Measurements from ENCODE around the gene GPR151. TPM values are rescaled to one million over a fixed set of nuclear protein-coding genes. Genes with fewer than 3 reads are reported as not detected.
"Not testable (repeated sequence)": the region's sequence is repeated elsewhere in the genome, so short reads cannot be mapped to it uniquely, and the experiment has no call there.

GPR151 gene
- total RNA-seq, result under 0.01 TPM
- 0.07 TPM for polyA plus RNA-seq
- long read RNA-seq, donor 1, result 0 reads
- long read RNA-seq, donor 2, result 0 reads
- long read RNA-seq, donor 3, result 0 reads
- long read RNA-seq, donor 4, result 0 reads
- long read RNA-seq, donor 5, result 0 reads
- long read RNA-seq, donor 6, result 0 reads
- long read RNA-seq, donor 7, partial matches to known transcripts, result 0 of 1 reads
- long read RNA-seq, donor 7, other reads (novel, unspliced or antisense), result 0 of 1 reads
- long read RNA-seq, donor 8, partial matches to known transcripts, result 0 of 1 reads
- long read RNA-seq, donor 8, other reads (novel, unspliced or antisense), result 0 of 1 reads
- long read RNA-seq, donor 9, result 0 reads
- long read RNA-seq, donor 10, result 0 reads

DNA sequence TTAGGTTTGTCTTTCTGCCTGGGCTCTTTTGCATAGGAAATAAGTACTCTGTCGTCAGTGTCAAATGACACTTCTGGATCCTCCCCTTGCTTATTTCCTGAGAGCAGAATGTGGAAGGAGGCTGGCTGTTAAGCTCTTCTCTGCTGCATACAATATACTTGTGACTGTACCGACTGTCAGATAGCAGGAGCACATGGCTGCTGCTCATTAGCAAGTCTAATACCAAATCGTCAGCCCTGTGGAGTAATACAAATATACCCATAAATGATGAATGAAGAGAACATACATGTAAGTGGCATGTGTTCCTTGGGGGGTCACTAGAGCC, at the start of gene GPR151:
Gene GPR151, minus strand, starts transcription at position 40 of the 325 bp plus-strand sequence. CDS start 77 bp downstream, outside the sequence.
- Histone ChIP-seq H3K27me3 (ENCODE audit: control insufficient read depth in 2 of 2, insufficient read depth in 1 of 2, low read length in 1 of 2) (no peaks in the 10 kb centered on the region), H3K27ac (ENCODE audit: low read depth in 1 of 2, low read length in 1 of 2) (no peak within 1 kb of the TSS), H3K4me1 (ENCODE audit: control insufficient read depth in 2 of 2, insufficient read depth in 2 of 2, low read length in 2 of 2) (no peaks in the 10 kb centered on the region), H3K36me3 (ENCODE audit: control insufficient read depth in 2 of 2, insufficient read depth in 2 of 2, low read length in 1 of 2) (peaks cover 0 to 13% of the 10 kb centered on the region in 2 donors), H3K9me3 (ENCODE audit: control insufficient read depth in 2 of 2, insufficient read depth in 1 of 2, low read length in 1 of 2) (no peaks in the 10 kb centered on the region), H3K4me3 (ENCODE audit: low read length in 2 of 2) (no peak within 1 kb of the TSS)
- WGBS, result 62% methylated on average over 3 of the region's 3 CpGs
- no peak for DNase-seq (ENCODE audit: low read depth in 6 of 9, low spot score in 9 of 9)

DNA sequence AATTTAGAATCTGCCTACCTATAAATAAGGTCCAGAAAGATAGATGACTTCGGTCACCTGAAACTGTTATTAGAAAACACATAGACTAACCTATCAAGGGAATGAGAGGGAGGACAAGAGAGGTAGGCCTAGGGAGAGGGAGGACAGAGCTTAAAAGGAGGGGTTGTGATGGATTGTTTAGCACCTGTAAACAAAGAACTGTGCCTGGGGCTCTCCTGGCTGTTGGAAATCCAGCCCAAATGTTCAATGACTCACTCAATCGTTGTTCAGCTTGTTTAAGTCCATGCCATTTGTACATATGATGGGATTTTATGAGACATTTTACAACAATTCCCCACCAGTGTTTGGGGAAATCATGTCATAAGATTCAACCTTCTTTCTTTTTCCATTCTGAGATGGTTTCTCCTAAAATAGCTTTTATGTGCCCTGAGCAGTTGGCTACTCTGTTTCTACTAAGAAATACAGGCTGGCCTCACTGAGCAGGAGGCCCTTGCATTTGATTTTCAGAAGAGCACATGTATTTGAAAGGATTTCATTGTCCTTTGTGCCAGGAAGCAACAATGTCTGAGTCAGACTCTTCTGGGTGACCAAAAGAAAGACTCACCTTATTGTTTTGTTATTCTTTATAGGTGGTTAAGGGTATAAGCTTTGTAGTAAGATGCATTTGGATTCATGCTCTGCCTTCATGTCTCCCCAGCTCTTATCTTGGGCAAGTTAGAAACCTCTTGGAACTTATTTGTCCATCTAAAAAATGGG, 48.2 kb upstream of the GPR151 start:
- no peak for DNase-seq (ENCODE audit: low read depth in 6 of 9, low spot score in 9 of 9)
- Histone ChIP-seq H3K36me3 (ENCODE audit: control insufficient read depth in 2 of 2, insufficient read depth in 2 of 2, low read length in 1 of 2) (no peaks in the 10 kb centered on the region), H3K27ac (ENCODE audit: low read depth in 1 of 2, low read length in 1 of 2) (no peak overlapping the region), H3K9me3 (ENCODE audit: control insufficient read depth in 2 of 2, insufficient read depth in 1 of 2, low read length in 1 of 2) (no peaks in the 10 kb centered on the region), H3K4me3 (ENCODE audit: low read length in 2 of 2) (no peak overlapping the region), H3K27me3 (ENCODE audit: control insufficient read depth in 2 of 2, insufficient read depth in 1 of 2, low read length in 1 of 2) (no peaks in the 10 kb centered on the region), H3K4me1 (ENCODE audit: control insufficient read depth in 2 of 2, insufficient read depth in 2 of 2, low read length in 2 of 2) (no peaks in the 10 kb centered on the region)
- WGBS, result 87% methylated on average over 2 of the region's 2 CpGs

DNA sequence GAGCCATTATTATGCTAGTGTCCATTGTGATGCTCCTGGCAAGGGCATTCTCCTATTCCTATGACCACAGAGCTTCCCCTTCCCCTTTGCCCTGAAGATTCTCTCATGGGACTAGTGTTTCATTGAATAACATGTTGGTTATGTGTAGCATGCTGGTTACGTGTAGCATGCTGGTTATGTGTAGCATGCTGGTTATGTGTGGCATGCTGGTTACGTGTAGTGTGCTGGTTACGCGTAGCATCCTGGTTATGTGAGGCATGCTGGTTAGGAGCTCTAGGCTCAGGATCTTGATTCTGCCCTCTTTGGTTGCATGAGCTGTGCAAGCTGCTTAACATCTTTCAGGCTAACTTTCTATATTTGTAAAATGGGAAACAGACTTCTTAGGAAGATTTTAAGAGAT, 46.5 kb upstream of the GPR151 start:
- Histone ChIP-seq H3K27me3 (ENCODE audit: control insufficient read depth in 2 of 2, insufficient read depth in 1 of 2, low read length in 1 of 2) (no peaks in the 10 kb centered on the region), H3K36me3 (ENCODE audit: control insufficient read depth in 2 of 2, insufficient read depth in 2 of 2, low read length in 1 of 2) (no peaks in the 10 kb centered on the region), H3K4me1 (ENCODE audit: control insufficient read depth in 2 of 2, insufficient read depth in 2 of 2, low read length in 2 of 2) (no peaks in the 10 kb centered on the region), H3K4me3 (ENCODE audit: low read length in 2 of 2) (no peak overlapping the region), H3K27ac (ENCODE audit: low read depth in 1 of 2, low read length in 1 of 2) (no peak overlapping the region), H3K9me3 (ENCODE audit: control insufficient read depth in 2 of 2, insufficient read depth in 1 of 2, low read length in 1 of 2) (no peaks in the 10 kb centered on the region)
- DNase-seq (ENCODE audit: low read depth in 6 of 9, low spot score in 9 of 9), result no peak
- 97% methylated on average over 4 of the region's 4 CpGs for WGBS

- no peak for DNase-seq (ENCODE audit: low read depth in 6 of 9, low spot score in 9 of 9)
- WGBS, result 95% methylated on average over 5 of the region's 5 CpGs
- Histone ChIP-seq H3K4me3 (ENCODE audit: low read length in 2 of 2) (no peak overlapping the region), H3K9me3 (ENCODE audit: control insufficient read depth in 2 of 2, insufficient read depth in 1 of 2, low read length in 1 of 2) (no peaks in the 10 kb centered on the region), H3K27ac (ENCODE audit: low read depth in 1 of 2, low read length in 1 of 2) (no peak overlapping the region), H3K36me3 (ENCODE audit: control insufficient read depth in 2 of 2, insufficient read depth in 2 of 2, low read length in 1 of 2) (no peaks in the 10 kb centered on the region), H3K27me3 (ENCODE audit: control insufficient read depth in 2 of 2, insufficient read depth in 1 of 2, low read length in 1 of 2) (no peaks in the 10 kb centered on the region), H3K4me1 (ENCODE audit: control insufficient read depth in 2 of 2, insufficient read depth in 2 of 2, low read length in 2 of 2) (no peaks in the 10 kb centered on the region)
Observed at GRCh38 chr5:146561711-146562110, 45.7 kb upstream of the GPR151 start.

DNA sequence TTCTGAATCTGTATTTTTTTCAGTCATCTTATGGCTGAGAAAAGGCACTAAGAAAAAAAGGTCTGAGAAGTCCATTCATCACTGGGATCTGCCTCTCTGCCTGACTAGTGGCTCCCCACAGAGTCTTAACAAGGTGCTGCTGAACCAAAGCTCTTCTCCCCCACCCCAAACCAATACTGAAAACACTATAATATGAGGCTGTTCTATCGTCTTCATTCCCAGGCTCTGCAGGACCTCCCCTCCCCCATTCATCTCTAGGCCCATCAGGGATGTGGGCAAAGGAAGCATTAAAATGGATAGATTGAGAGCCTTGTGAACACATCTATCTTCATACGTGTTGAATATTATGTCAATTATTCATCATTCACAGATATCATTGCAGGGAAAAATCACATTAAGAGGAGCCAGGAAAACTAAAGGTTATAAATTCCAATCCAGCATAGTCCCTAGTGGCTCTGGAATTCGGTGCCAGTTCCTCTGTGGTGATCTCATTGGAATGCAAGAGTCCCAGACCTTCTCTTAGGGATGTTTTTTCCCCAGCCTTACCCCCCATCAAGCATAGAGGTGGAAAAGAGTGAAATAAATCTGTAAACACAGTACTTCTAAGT, 44.3 kb upstream of the GPR151 start:
- 88% methylated on average over 3 of the region's 3 CpGs for WGBS
- H3K27ac ChIP-seq (ENCODE audit: low read depth in 1 of 2, low read length in 1 of 2), result no peak overlapping the region
- no peaks in the 10 kb centered on the region for H3K36me3 ChIP-seq (ENCODE audit: control insufficient read depth in 2 of 2, insufficient read depth in 2 of 2, low read length in 1 of 2)
- no peak for DNase-seq (ENCODE audit: low read depth in 6 of 9, low spot score in 9 of 9)
- no peaks in the 10 kb centered on the region for H3K4me1 ChIP-seq (ENCODE audit: control insufficient read depth in 2 of 2, insufficient read depth in 2 of 2, low read length in 2 of 2)
- no peaks in the 10 kb centered on the region for H3K9me3 ChIP-seq (ENCODE audit: control insufficient read depth in 2 of 2, insufficient read depth in 1 of 2, low read length in 1 of 2)
- H3K27me3 ChIP-seq (ENCODE audit: control insufficient read depth in 2 of 2, insufficient read depth in 1 of 2, low read length in 1 of 2), result no peaks in the 10 kb centered on the region
- H3K4me3 ChIP-seq (ENCODE audit: low read length in 2 of 2), result no peak overlapping the region

DNA sequence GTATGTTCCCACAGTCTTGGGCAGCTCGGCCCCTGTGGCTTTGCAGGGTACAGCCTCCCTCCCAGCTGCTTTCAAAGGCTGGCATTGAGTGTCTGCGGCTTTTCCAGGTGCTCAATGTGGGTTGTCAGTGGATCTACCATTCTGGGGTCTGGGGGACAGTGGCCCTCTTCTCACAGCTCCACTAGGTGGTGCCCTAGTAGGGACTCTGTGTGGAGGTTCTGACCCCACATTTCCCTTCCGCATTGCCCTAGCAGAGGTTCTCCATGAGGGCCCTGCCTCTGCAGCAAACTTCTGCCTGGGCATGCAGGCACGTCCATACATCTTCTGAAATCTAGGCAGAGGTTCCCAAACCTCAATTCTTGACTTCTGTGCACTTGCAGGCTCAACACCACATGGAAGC, 40.9 kb upstream of the GPR151 start:
- not testable (repeated sequence) for H3K36me3 ChIP-seq (ENCODE audit: control insufficient read depth in 2 of 2, insufficient read depth in 2 of 2, low read length in 1 of 2); H3K9me3 ChIP-seq (ENCODE audit: control insufficient read depth in 2 of 2, insufficient read depth in 1 of 2, low read length in 1 of 2); H3K4me1 ChIP-seq (ENCODE audit: control insufficient read depth in 2 of 2, insufficient read depth in 2 of 2, low read length in 2 of 2); H3K4me3 ChIP-seq (ENCODE audit: low read length in 2 of 2); DNase-seq (ENCODE audit: low read depth in 6 of 9, low spot score in 9 of 9); H3K27me3 ChIP-seq (ENCODE audit: control insufficient read depth in 2 of 2, insufficient read depth in 1 of 2, low read length in 1 of 2); H3K27ac ChIP-seq (ENCODE audit: low read depth in 1 of 2, low read length in 1 of 2)
- 91% methylated on average over 4 of the region's 4 CpGs for WGBS

DNA sequence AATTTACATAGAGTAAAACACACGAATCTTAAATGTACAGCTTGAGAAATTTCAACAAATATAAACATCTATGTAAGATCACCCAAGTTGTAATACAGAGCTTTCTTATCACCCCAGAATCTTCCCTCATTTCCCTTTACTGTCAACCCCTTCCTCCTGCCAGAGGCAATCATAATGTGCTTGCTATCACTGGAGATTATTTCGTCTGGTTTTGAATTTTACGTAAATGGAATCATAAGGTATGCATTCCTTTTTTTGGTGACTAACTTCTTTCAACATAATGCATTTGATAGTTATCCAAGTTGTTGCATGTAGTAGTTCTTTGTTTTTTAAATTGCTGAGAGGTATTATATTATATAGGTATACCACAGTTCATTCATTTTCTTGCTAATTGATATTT, 37.5 kb upstream of the GPR151 start:
- H3K27ac ChIP-seq (ENCODE audit: low read depth in 1 of 2, low read length in 1 of 2), result no peak overlapping the region
- H3K36me3 ChIP-seq (ENCODE audit: control insufficient read depth in 2 of 2, insufficient read depth in 2 of 2, low read length in 1 of 2), result no peaks in the 10 kb centered on the region
- no peaks in the 10 kb centered on the region for H3K4me1 ChIP-seq (ENCODE audit: control insufficient read depth in 2 of 2, insufficient read depth in 2 of 2, low read length in 2 of 2)
- no peak overlapping the region for H3K4me3 ChIP-seq (ENCODE audit: low read length in 2 of 2)
- no peaks in the 10 kb centered on the region for H3K27me3 ChIP-seq (ENCODE audit: control insufficient read depth in 2 of 2, insufficient read depth in 1 of 2, low read length in 1 of 2)
- no peaks in the 10 kb centered on the region for H3K9me3 ChIP-seq (ENCODE audit: control insufficient read depth in 2 of 2, insufficient read depth in 1 of 2, low read length in 1 of 2)
- no peak for DNase-seq (ENCODE audit: low read depth in 6 of 9, low spot score in 9 of 9)
- WGBS, result 36% methylated on average over 3 of the region's 3 CpGs

DNA sequence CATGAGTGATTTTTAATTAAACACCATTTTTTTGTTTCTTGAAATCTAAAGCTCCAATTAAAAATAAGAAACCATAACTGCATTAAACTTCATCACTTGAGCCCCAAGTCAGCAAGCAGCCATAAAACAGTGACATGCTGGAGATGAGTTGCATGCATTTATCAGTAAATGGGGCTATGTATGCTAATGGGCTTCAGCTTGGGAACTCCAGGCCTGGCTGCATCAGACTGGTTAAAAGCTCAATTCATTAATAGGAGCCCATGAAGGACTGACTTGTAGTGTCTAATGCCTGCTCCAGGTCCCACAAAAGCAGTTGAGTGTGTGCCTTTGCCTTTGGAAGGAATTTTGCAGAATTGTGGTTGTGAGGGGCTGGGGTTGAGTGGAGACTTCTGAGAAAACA, 33.6 kb upstream of the GPR151 start:
- H3K27ac ChIP-seq (ENCODE audit: low read depth in 1 of 2, low read length in 1 of 2), result no peak overlapping the region
- DNase-seq (ENCODE audit: low read depth in 6 of 9, low spot score in 9 of 9), result no peak
- no peaks in the 10 kb centered on the region for H3K27me3 ChIP-seq (ENCODE audit: control insufficient read depth in 2 of 2, insufficient read depth in 1 of 2, low read length in 1 of 2)

DNA sequence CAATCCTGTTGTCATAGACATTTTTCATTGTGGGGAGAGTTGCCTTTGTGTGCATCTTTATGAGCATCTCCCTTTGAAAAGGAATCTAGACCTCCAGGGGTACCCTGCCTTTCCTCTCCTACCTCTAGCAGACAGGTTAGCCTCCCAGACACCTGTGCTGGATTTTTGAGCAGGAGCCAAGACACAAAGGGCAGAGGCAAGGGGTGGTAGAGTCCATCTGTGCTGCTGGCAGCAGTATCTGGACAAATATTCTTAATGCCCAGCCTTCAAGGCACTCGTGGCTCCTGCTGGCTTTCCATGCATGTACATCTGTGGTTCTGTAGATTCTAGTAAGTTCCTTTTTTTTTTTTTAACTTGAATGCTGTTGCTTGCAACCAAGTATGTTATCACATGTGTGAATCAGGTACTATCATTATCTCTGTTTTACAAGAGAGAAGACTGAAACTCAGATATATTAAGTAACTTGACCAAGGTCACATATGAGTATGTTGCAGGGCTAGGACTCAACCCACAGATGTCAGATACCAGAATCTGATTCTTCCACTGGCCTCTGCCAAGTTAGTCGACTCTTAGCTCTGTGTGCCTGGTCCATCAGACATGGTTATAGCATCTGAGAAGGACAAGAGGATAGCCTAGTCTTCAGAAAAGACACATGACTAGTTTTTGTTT, 32.9 kb upstream of the GPR151 start:
- Histone ChIP-seq H3K27ac (ENCODE audit: low read depth in 1 of 2, low read length in 1 of 2) (no peak overlapping the region), H3K9me3 (ENCODE audit: control insufficient read depth in 2 of 2, insufficient read depth in 1 of 2, low read length in 1 of 2) (no peaks in the 10 kb centered on the region), H3K27me3 (ENCODE audit: control insufficient read depth in 2 of 2, insufficient read depth in 1 of 2, low read length in 1 of 2) (no peaks in the 10 kb centered on the region), H3K4me3 (ENCODE audit: low read length in 2 of 2) (no peak overlapping the region), H3K4me1 (ENCODE audit: control insufficient read depth in 2 of 2, insufficient read depth in 2 of 2, low read length in 2 of 2) (no peaks in the 10 kb centered on the region), H3K36me3 (ENCODE audit: control insufficient read depth in 2 of 2, insufficient read depth in 2 of 2, low read length in 1 of 2) (no peaks in the 10 kb centered on the region)
- DNase-seq (ENCODE audit: low read depth in 6 of 9, low spot score in 9 of 9), result no peak
- 62% methylated on average over 2 of the region's 2 CpGs for WGBS

More for the DNA sequence above, 33.6 kb upstream of the GPR151 start:
- H3K36me3 ChIP-seq (ENCODE audit: control insufficient read depth in 2 of 2, insufficient read depth in 2 of 2, low read length in 1 of 2), result no peaks in the 10 kb centered on the region
- no peaks in the 10 kb centered on the region for H3K9me3 ChIP-seq (ENCODE audit: control insufficient read depth in 2 of 2, insufficient read depth in 1 of 2, low read length in 1 of 2)
- no peaks in the 10 kb centered on the region for H3K4me1 ChIP-seq (ENCODE audit: control insufficient read depth in 2 of 2, insufficient read depth in 2 of 2, low read length in 2 of 2)
- no peak overlapping the region for H3K4me3 ChIP-seq (ENCODE audit: low read length in 2 of 2)
